Neural cell (in vitro differentiated cells): ENCODE data around the gene PLA2G3.

Source experiments
- EZH2 ChIP-seq: fragments of 200-600, 300-800 bp; shearing (Covaris generic), sonication (generic); IDR thresholded peaks from 2 replicates; pipeline ENCODE4 v1.6.1; 2014; ENCODE audit warnings: antibody characterized with exemption, low read length, borderline replicate concordance, mild to moderate bottlenecking; ENCODE audit not compliant: insufficient read depth, poor library complexity, severe bottlenecking
- POLR2AphosphoS5 ChIP-seq: IDR thresholded peaks from 2 replicates; pipeline ENCODE4 v1.6.1; 2012
- RAD21 ChIP-seq: fragments of 450-650 bp; conservative IDR thresholded peaks from 2 replicates; pipeline ENCODE4 v1.6.1; 2014; ENCODE audit warnings: antibody characterized with exemption, mild to moderate bottlenecking, moderate library complexity
- TAF1 ChIP-seq: IDR thresholded peaks from 2 replicates; pipeline ENCODE4 v1.6.1; 2012; ENCODE audit warnings: low read depth
- TF ChIP-seq, protein P1 (sequence below): fragments of 450-650 bp; IDR thresholded peaks from 2 replicates; pipeline ENCODE4 v1.5.1; 2014; ENCODE audit warnings: antibody characterized with exemption, mild to moderate bottlenecking, moderate library complexity; ENCODE audit not compliant: poor library complexity, severe bottlenecking
- TF ChIP-seq, protein P2 (sequence below): IDR thresholded peaks from 2 replicates; pipeline ENCODE4 v1.6.1; 2012; ENCODE audit warnings: borderline replicate concordance

DNA sequence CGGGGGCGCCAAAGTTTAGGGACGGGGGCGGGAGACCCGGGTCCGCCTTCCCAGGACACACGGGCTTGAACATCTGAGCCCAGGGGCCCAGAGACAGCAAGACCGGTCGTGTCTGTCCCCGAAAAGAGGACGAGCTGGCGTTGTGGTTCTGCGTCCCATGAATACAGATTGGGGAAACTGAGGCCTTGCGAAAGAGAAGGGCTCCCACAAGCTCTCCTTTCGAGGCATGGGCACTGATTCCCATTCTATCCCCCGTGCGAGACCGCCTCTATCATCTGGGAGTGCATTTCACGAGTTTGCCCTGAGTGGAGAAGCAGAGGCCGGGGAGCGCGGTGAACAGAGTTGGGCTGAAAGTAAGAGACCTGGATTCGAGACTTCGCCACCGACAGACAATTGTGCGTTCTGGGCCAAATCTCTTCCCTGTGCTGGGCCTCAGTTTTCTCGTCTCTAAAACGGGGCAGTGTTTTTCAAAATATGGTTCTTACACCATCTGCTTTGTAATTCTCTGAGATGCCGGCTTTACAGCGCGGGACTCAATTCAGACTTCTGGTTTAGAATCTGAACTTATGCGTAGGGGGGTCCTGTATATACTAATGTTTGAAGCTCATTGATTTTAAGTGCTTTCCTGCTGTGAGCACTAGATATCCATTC is 20.1 kb upstream of the PLA2G3 start:
- TF ChIP-seq EZH2 (no peak), TAF1 (no peak), POLR2AphosphoS5 (no peak), RAD21 (no peak)
- TF ChIP-seq, protein P1, sequence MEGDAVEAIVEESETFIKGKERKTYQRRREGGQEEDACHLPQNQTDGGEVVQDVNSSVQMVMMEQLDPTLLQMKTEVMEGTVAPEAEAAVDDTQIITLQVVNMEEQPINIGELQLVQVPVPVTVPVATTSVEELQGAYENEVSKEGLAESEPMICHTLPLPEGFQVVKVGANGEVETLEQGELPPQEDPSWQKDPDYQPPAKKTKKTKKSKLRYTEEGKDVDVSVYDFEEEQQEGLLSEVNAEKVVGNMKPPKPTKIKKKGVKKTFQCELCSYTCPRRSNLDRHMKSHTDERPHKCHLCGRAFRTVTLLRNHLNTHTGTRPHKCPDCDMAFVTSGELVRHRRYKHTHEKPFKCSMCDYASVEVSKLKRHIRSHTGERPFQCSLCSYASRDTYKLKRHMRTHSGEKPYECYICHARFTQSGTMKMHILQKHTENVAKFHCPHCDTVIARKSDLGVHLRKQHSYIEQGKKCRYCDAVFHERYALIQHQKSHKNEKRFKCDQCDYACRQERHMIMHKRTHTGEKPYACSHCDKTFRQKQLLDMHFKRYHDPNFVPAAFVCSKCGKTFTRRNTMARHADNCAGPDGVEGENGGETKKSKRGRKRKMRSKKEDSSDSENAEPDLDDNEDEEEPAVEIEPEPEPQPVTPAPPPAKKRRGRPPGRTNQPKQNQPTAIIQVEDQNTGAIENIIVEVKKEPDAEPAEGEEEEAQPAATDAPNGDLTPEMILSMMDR = no peak
- TF ChIP-seq, protein P2, sequence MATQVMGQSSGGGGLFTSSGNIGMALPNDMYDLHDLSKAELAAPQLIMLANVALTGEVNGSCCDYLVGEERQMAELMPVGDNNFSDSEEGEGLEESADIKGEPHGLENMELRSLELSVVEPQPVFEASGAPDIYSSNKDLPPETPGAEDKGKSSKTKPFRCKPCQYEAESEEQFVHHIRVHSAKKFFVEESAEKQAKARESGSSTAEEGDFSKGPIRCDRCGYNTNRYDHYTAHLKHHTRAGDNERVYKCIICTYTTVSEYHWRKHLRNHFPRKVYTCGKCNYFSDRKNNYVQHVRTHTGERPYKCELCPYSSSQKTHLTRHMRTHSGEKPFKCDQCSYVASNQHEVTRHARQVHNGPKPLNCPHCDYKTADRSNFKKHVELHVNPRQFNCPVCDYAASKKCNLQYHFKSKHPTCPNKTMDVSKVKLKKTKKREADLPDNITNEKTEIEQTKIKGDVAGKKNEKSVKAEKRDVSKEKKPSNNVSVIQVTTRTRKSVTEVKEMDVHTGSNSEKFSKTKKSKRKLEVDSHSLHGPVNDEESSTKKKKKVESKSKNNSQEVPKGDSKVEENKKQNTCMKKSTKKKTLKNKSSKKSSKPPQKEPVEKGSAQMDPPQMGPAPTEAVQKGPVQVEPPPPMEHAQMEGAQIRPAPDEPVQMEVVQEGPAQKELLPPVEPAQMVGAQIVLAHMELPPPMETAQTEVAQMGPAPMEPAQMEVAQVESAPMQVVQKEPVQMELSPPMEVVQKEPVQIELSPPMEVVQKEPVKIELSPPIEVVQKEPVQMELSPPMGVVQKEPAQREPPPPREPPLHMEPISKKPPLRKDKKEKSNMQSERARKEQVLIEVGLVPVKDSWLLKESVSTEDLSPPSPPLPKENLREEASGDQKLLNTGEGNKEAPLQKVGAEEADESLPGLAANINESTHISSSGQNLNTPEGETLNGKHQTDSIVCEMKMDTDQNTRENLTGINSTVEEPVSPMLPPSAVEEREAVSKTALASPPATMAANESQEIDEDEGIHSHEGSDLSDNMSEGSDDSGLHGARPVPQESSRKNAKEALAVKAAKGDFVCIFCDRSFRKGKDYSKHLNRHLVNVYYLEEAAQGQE = no peak
